Liver (tissue), 9 donors: ENCODE results near the gene LRMDA. TPM values are rescaled to one million over a fixed set of nuclear protein-coding genes. Genes with fewer than 3 reads are reported as not detected.

Experiments used
- DNase-seq: peaks from one replicate; pipeline ENCODE4 v3.0.0-alpha.2; 2017; ENCODE audit warnings: low spot score
- H3K27ac ChIP-seq, 2 donors: one replicate each; pipeline ENCODE4 v1.7.0; 2013; ENCODE audit warnings: inconsistent platforms in 2 of 2, low read length in 2 of 2, control low read depth in 1 of 2, low read depth in 1 of 2, mild to moderate bottlenecking in 1 of 2
- H3K27me3 ChIP-seq, 4 donors: one replicate each; pipeline versions ENCODE4 v1.6.1 to v1.7.0; 2013; ENCODE audit warnings: low read length in 3 of 4, inconsistent platforms in 1 of 4, mild to moderate bottlenecking in 1 of 4, moderate library complexity in 1 of 4; ENCODE audit not compliant: control insufficient read depth in 4 of 4, insufficient read depth in 4 of 4
- H3K36me3 ChIP-seq, 4 donors: one replicate each; pipeline versions ENCODE4 v1.6.1 to v1.7.0; 2013; ENCODE audit warnings: low read length in 3 of 4, mild to moderate bottlenecking in 3 of 4, low read depth in 1 of 4, moderate library complexity in 1 of 4; ENCODE audit not compliant: control insufficient read depth in 4 of 4, insufficient read depth in 3 of 4
- H3K4me1 ChIP-seq, 4 donors: one replicate each; pipeline versions ENCODE4 v1.6.1 to v1.7.0; 2013; ENCODE audit warnings: low read length in 3 of 4, mild to moderate bottlenecking in 3 of 4, moderate library complexity in 1 of 4; ENCODE audit not compliant: control insufficient read depth in 4 of 4, insufficient read depth in 4 of 4
- H3K4me3 ChIP-seq, 3 donors: one replicate each; pipeline versions ENCODE4 v1.6.1 to v1.7.0; 2013; ENCODE audit warnings: low read length in 3 of 3, control low read depth in 1 of 3, low read depth in 1 of 3, mild to moderate bottlenecking in 1 of 3
- H3K9ac ChIP-seq, 2 donors: one replicate each; pipeline ENCODE4 v1.7.0; 2013; ENCODE audit warnings: low read length in 2 of 2, mild to moderate bottlenecking in 2 of 2, moderate library complexity in 2 of 2, control low read depth in 1 of 2, low read depth in 1 of 2
- H3K9me3 ChIP-seq, 4 donors: one replicate each; pipeline versions ENCODE4 v1.6.1 to v1.7.0; 2013; ENCODE audit warnings: low read length in 3 of 4; ENCODE audit not compliant: control insufficient read depth in 4 of 4
- EGR1 ChIP-seq, 2 donors: IDR thresholded peaks; 2 replicates each; pipeline ENCODE4 v1.6.1; 2016 to 2018; ENCODE audit warnings: antibody characterized with exemption in 2 of 2, low read depth in 2 of 2
- FOXA1 ChIP-seq: IDR thresholded peaks from 2 replicates; pipeline ENCODE4 v1.6.1; 2016; ENCODE audit warnings: antibody characterized with exemption
- FOXA2 ChIP-seq: IDR thresholded peaks from 2 replicates; pipeline ENCODE4 v1.6.1; 2016; ENCODE audit warnings: antibody characterized with exemption
- GABPA ChIP-seq, 2 donors: IDR thresholded peaks in 1 of 2; conservative IDR thresholded peaks in 1 of 2; 2 replicates each; pipeline ENCODE4 v1.6.1; 2016; ENCODE audit warnings: antibody characterized with exemption in 2 of 2, mild to moderate bottlenecking in 1 of 2, moderate library complexity in 1 of 2
- HNF4A ChIP-seq, 2 donors: conservative IDR thresholded peaks; 2 replicates each; pipeline ENCODE4 v1.6.1; 2016; ENCODE audit warnings: antibody characterized with exemption in 2 of 2, mild to moderate bottlenecking in 2 of 2
- HNF4G ChIP-seq: IDR thresholded peaks from 2 replicates; pipeline ENCODE4 v1.6.1; 2016; ENCODE audit warnings: antibody characterized with exemption
- JUND ChIP-seq, 2 donors: IDR thresholded peaks; 2 replicates each; pipeline ENCODE4 v1.6.1; 2016; ENCODE audit warnings: antibody characterized with exemption in 2 of 2
- NR2F2 ChIP-seq: IDR thresholded peaks from 2 replicates; pipeline ENCODE4 v1.6.1; 2016; ENCODE audit warnings: antibody characterized with exemption
- RAD21 ChIP-seq, 2 donors: IDR thresholded peaks; 2 replicates each; pipeline ENCODE4 v1.6.1; 2016; ENCODE audit warnings: antibody characterized with exemption in 2 of 2, mild to moderate bottlenecking in 2 of 2
- RXRA ChIP-seq, 2 donors: IDR thresholded peaks; 2 replicates each; pipeline ENCODE4 v1.6.1; 2017 to 2018; ENCODE audit warnings: antibody characterized with exemption in 2 of 2, mild to moderate bottlenecking in 1 of 2
- SP1 ChIP-seq: IDR thresholded peaks from 2 replicates; pipeline ENCODE4 v1.6.1; 2018; ENCODE audit warnings: antibody characterized with exemption, mild to moderate bottlenecking
- TAF1 ChIP-seq: conservative IDR thresholded peaks from 2 replicates; pipeline ENCODE4 v1.6.1; 2016; ENCODE audit warnings: antibody characterized with exemption, mild to moderate bottlenecking
- YY1 ChIP-seq: IDR thresholded peaks from 2 replicates; pipeline ENCODE4 v1.6.1; 2016; ENCODE audit warnings: antibody characterized with exemption, mild to moderate bottlenecking
- WGBS: extraction: QIAGEN DNeasy Blood & Tissue Kit; methylation state at CpG from one replicate; pipeline ENCODE4 v1.1.7; 2013; 5-methylcytosine and 5-hydroxymethylcytosine counted together
- polyA plus RNA-seq, 2 donors: library from polyadenylated mRNA; stranded (reverse) in 1 of 2; unstranded in 1 of 2; fragments of 200-250 nt in 1 of 2; fragments of >200 nt in 1 of 2; fragmentation: Nextera tagmentation in 1 of 2; extraction: Ambion mirVana in 1 of 2; gene quantifications; one replicate each; pipeline versions ENCODE4 v1.2.1 to v1.2.3, GENCODE V29; 2013 to 2015
- total RNA-seq, 2 donors: library from RNA; depleted of rRNA; stranded (reverse); fragments of >200 nt; gene quantifications; one replicate each; pipeline ENCODE4 v1.2.3, GENCODE V29; 2014
- TF ChIP-seq, protein P1 (sequence below): IDR thresholded peaks from 2 replicates; pipeline ENCODE4 v1.6.1; 2016; ENCODE audit warnings: antibody characterized with exemption
- TF ChIP-seq, protein P2 (sequence below): fragments of 150-350 bp; IDR thresholded peaks from 2 replicates; pipeline ENCODE4 v1.5.1; 2017; ENCODE audit warnings: improper control_type of control experiment, low read depth, low read length; ENCODE audit not compliant: missing input control
- TF ChIP-seq, protein P3 (sequence below): IDR thresholded peaks from 2 replicates; pipeline ENCODE4 v1.6.1; 2016; ENCODE audit warnings: antibody characterized with exemption
- TF ChIP-seq, protein P4 (sequence below): IDR thresholded peaks from 2 replicates; pipeline ENCODE4 v1.6.1; 2016; ENCODE audit warnings: antibody characterized with exemption
- TF ChIP-seq, protein P5 (sequence below): IDR thresholded peaks from 2 replicates; pipeline ENCODE4 v1.6.1; 2016; ENCODE audit warnings: antibody characterized with exemption, mild to moderate bottlenecking
- donor health status: healthy.
- donor health status: healthy.
- donor health status: healthy.
- donor health status: healthy.
- donor health status: healthy.

The LRMDA gene
- total and polyA plus RNA-seq, 4 donors, result 7.9 to 15.8 (median 11.3) TPM

DNA sequence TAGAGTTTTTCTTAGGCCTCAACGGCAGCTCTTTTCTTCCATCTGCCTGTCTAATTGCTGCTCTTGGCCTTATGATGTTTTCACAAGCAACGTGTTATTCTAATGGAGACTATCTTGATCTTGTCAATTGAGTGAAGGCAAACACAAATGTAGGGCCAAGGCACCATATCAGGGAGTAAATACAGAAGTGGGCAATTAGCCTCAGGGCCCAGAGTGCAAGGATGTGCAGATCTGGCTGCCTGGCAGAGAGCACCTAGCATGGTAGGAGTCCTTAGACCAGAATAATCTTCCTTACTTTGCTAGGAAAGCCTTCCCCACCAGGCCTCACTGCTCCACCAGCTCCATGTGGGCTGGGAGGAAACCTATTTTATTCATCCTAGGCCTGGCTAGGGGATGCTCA, 590.9 kb downstream of the LRMDA start:
- Histone ChIP-seq H3K27me3 (no peaks in the 10 kb centered on the region), H3K36me3 (no peaks in the 10 kb centered on the region), H3K9me3 (no peaks in the 10 kb centered on the region), H3K27ac (no peak overlapping the region), H3K4me3 (no peak overlapping the region), H3K9ac (no peak overlapping the region), H3K4me1 (peaks cover 8 to 25% (median 16%) of the 10 kb centered on the region in 4 donors)
- DNase-seq, result no peak
- 73% methylated on average over 2 of the region's 2 CpGs for whole genome bisulfite sequencing
- TF ChIP-seq, protein P1, sequence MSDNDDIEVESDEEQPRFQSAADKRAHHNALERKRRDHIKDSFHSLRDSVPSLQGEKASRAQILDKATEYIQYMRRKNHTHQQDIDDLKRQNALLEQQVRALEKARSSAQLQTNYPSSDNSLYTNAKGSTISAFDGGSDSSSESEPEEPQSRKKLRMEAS, result no peak
- TF ChIP-seq FOXA1 (no peak), HNF4G (no peak)

DNA sequence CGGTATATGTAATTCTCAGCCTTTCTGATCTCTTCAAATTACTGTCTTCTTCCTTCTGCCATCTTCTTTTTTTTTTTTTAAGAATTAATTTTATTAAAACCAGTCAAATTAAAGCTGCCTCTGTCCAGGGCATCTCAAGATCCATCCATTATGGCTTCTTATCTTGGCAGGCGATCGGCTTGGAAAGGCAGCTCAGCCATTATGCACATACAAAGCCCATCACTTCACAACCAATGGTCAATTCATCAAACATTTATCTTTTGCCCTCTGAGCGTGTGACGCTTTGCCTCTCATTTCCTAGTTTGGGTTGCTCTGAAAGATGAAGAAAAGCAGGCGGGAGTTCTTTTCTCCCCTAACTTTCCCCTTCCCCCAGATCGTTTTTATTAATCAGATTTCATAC, 591.6 kb downstream of the LRMDA start:
- H3K27ac ChIP-seq, result no peak overlapping the region
- H3K27me3 ChIP-seq, result no peaks in the 10 kb centered on the region
- H3K4me3 ChIP-seq, result no peak overlapping the region
- no peak overlapping the region for H3K9ac ChIP-seq
- 84% methylated on average over 7 of the region's 7 CpGs for WGBS
- no peak for DNase-seq
- no peaks in the 10 kb centered on the region for H3K36me3 ChIP-seq
- no peaks in the 10 kb centered on the region for H3K9me3 ChIP-seq
- H3K4me1 ChIP-seq, result peaks cover 8 to 25% (median 16%) of the 10 kb centered on the region in 4 donors
- TF ChIP-seq HNF4A (conservative IDR thresholded peaks at IDR 0.05) (no peak), SP1 (no peak), YY1 (no peak), FOXA1 (no peak), GABPA (IDR thresholded peaks at IDR 0.05 in 1 of 2, conservative IDR thresholded peaks at IDR 0.05 in 1 of 2) (no peak), FOXA2 (no peak), RAD21 (IDR thresholded peaks at IDR 0.05) (no peak), RXRA (IDR thresholded peaks at IDR 0.05) (no peak), NR2F2 (no peak), HNF4G (no peak), TAF1 (no peak), EGR1 (IDR thresholded peaks at IDR 0.05; ENCODE audit: low read depth in 2 of 2) (no peak), JUND (IDR thresholded peaks at IDR 0.05) (no peak)
- TF ChIP-seq, protein P2, sequence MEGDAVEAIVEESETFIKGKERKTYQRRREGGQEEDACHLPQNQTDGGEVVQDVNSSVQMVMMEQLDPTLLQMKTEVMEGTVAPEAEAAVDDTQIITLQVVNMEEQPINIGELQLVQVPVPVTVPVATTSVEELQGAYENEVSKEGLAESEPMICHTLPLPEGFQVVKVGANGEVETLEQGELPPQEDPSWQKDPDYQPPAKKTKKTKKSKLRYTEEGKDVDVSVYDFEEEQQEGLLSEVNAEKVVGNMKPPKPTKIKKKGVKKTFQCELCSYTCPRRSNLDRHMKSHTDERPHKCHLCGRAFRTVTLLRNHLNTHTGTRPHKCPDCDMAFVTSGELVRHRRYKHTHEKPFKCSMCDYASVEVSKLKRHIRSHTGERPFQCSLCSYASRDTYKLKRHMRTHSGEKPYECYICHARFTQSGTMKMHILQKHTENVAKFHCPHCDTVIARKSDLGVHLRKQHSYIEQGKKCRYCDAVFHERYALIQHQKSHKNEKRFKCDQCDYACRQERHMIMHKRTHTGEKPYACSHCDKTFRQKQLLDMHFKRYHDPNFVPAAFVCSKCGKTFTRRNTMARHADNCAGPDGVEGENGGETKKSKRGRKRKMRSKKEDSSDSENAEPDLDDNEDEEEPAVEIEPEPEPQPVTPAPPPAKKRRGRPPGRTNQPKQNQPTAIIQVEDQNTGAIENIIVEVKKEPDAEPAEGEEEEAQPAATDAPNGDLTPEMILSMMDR, result no peak
- TF ChIP-seq, protein P3, sequence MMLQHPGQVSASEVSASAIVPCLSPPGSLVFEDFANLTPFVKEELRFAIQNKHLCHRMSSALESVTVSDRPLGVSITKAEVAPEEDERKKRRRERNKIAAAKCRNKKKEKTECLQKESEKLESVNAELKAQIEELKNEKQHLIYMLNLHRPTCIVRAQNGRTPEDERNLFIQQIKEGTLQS, result no peak
- TF ChIP-seq, protein P4, sequence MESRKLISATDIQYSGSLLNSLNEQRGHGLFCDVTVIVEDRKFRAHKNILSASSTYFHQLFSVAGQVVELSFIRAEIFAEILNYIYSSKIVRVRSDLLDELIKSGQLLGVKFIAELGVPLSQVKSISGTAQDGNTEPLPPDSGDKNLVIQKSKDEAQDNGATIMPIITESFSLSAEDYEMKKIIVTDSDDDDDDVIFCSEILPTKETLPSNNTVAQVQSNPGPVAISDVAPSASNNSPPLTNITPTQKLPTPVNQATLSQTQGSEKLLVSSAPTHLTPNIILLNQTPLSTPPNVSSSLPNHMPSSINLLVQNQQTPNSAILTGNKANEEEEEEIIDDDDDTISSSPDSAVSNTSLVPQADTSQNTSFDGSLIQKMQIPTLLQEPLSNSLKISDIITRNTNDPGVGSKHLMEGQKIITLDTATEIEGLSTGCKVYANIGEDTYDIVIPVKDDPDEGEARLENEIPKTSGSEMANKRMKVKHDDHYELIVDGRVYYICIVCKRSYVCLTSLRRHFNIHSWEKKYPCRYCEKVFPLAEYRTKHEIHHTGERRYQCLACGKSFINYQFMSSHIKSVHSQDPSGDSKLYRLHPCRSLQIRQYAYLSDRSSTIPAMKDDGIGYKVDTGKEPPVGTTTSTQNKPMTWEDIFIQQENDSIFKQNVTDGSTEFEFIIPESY, result no peak
- TF ChIP-seq, protein P1, result no peak
- TF ChIP-seq, protein P5, sequence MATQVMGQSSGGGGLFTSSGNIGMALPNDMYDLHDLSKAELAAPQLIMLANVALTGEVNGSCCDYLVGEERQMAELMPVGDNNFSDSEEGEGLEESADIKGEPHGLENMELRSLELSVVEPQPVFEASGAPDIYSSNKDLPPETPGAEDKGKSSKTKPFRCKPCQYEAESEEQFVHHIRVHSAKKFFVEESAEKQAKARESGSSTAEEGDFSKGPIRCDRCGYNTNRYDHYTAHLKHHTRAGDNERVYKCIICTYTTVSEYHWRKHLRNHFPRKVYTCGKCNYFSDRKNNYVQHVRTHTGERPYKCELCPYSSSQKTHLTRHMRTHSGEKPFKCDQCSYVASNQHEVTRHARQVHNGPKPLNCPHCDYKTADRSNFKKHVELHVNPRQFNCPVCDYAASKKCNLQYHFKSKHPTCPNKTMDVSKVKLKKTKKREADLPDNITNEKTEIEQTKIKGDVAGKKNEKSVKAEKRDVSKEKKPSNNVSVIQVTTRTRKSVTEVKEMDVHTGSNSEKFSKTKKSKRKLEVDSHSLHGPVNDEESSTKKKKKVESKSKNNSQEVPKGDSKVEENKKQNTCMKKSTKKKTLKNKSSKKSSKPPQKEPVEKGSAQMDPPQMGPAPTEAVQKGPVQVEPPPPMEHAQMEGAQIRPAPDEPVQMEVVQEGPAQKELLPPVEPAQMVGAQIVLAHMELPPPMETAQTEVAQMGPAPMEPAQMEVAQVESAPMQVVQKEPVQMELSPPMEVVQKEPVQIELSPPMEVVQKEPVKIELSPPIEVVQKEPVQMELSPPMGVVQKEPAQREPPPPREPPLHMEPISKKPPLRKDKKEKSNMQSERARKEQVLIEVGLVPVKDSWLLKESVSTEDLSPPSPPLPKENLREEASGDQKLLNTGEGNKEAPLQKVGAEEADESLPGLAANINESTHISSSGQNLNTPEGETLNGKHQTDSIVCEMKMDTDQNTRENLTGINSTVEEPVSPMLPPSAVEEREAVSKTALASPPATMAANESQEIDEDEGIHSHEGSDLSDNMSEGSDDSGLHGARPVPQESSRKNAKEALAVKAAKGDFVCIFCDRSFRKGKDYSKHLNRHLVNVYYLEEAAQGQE, result no peak
